ENCODE data around the gene PIGR.

Gene PIGR

GRCh38 chr1:206909161-206909882 is 36.9 kb downstream of the PIGR start:
- ATAC-seq = peak; percentile 33 to 35

GRCh38 chr1:206908038-206908437 is 38.2 kb downstream of the PIGR start:
- ATAC-seq = no peak

- no peak for ATAC-seq
Measured at GRCh38 chr1:206907304-206907991, 38.8 kb downstream of the PIGR start.

GRCh38 chr1:206905295-206906164 is 40.7 kb downstream of the PIGR start:
- peak; percentile 90 to 92 for ATAC-seq

GRCh38 chr1:206904423-206905142 is 41.7 kb downstream of the PIGR start:
- no peak for ATAC-seq

- no peak for ATAC-seq
Measured at GRCh38 chr1:206903687-206904086, 42.6 kb downstream of the PIGR start.

GRCh38 chr1:206902702-206903101 is 43.6 kb downstream of the PIGR start:
- ATAC-seq = no peak

- no peak for ATAC-seq
Measured at GRCh38 chr1:206901944-206902343, 44.3 kb downstream of the PIGR start.

- ATAC-seq = no peak
Measured at GRCh38 chr1:206900149-206900548, 46.1 kb downstream of the PIGR start.

- ATAC-seq = no peak
Measured at GRCh38 chr1:206899717-206900116, 46.5 kb downstream of the PIGR start.

- ATAC-seq = no peak
Measured at GRCh38 chr1:206898915-206899431, 47.3 kb downstream of the PIGR start.

GRCh38 chr1:206898089-206898914 is 48.0 kb downstream of the PIGR start:
- no peak for ATAC-seq

GRCh38 chr1:206897175-206897574 is 49.1 kb downstream of the PIGR start, which contains the start of gene IL24:
IL24 (plus strand) TSS chr1:206897443; CDS start chr1:206897833, 390 bp downstream.
- ATAC-seq = peak; percentile 55 to 71

- no peak for ATAC-seq
Measured at GRCh38 chr1:206896261-206896660, 50.0 kb downstream of the PIGR start.

- no peak for ATAC-seq
Measured at GRCh38 chr1:206895837-206896242, 50.4 kb downstream of the PIGR start.

- ATAC-seq = no peak
Measured at GRCh38 chr1:206895325-206895724, 50.9 kb downstream of the PIGR start.

GRCh38 chr1:206893380-206893779 is 52.9 kb downstream of the PIGR start:
- ATAC-seq = no peak

- ATAC-seq = no peak
Measured at GRCh38 chr1:206892351-206892984, 53.8 kb downstream of the PIGR start.

GRCh38 chr1:206891412-206891811 is 54.9 kb downstream of the PIGR start:
- no peak for ATAC-seq

GRCh38 chr1:206890125-206891060 is 55.9 kb downstream of the PIGR start:
- ATAC-seq = peak in 1 of 2 donors; percentile 41
